HL-60 (cell line): ENCODE data around the gene CDNF.

Source experiments
- CTCF ChIP-seq: IDR thresholded peaks from one replicate; pipeline ENCODE4 v1.5.1; 2011; ENCODE audit warnings: low read length, control low read depth, inconsistent platforms; ENCODE audit not compliant: insufficient read depth
- GABPA ChIP-seq: IDR thresholded peaks from 2 replicates; pipeline ENCODE4 v1.6.1; 2012; ENCODE audit warnings: low read depth
- POLR2AphosphoS5 ChIP-seq: IDR thresholded peaks from 2 replicates; pipeline ENCODE4 v1.6.1; 2012; ENCODE audit warnings: low read depth
- REST ChIP-seq: IDR thresholded peaks from 2 replicates; pipeline ENCODE4 v1.6.1; 2012; ENCODE audit warnings: low read depth; ENCODE audit not compliant: insufficient replicate concordance

- TF ChIP-seq REST (no peak), GABPA (no peak), CTCF (no peak), POLR2AphosphoS5 (no peak)
Measured at GRCh38 chr10:14812271-14812670, 25.6 kb downstream of the CDNF start.
